ENCODE data around the gene HRCT1.
"Not testable (repeated sequence)": the region's sequence is repeated elsewhere in the genome, so short reads cannot be mapped to it uniquely, and the experiment has no call there.

HRCT1 gene

GRCh38 chr9:35905912-35906679, at the start of gene HRCT1:
Gene HRCT1, plus strand, starts transcription at chr9:35906202. Its CDS starts 86 bp downstream, at chr9:35906288.
- no peak for DNase-seq

DNA sequence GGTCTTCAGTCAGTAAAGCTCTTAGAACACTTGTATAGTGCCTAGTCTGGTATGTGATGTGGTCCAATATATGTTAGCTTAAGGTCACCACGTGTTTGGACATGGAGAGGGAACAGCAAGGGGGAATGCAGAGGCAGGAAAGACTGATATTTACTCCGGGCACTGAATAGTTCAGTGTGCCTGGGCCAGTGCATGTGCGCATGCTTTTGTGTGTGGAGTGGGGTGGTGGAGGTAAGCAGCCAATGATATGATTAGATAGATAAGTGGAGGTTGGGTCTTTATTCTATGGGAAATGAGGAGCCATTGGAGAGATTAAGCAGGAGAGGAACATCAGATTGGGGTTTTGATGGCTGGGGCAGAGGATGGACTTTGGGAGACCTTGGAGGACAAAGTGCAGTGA, 49.8 kb upstream of the HRCT1 start:
- DNase-seq = peak in 1 of 2 donors; percentile 3

DNA sequence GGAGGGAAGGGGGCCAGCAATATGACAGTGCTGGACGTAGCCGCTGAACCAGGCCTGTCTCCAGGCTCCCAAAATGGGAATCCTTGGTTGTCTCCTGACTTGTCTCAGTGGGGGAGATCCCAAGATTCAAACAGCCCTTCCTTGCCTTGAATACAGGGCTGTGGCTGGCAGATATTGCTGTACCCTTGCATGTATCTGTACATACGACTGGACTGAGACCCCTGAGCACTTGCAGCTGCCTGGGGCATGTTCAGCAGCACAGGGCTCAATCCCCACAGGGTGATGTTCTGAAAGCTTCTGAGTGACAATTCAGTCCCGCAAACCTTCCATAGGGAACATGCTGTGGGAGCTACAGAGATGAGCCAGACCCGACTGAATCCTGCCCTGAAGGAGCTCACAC, 49.1 kb upstream of the HRCT1 start:
- peak in 1 of 2 donors; percentile 8 for DNase-seq

DNA sequence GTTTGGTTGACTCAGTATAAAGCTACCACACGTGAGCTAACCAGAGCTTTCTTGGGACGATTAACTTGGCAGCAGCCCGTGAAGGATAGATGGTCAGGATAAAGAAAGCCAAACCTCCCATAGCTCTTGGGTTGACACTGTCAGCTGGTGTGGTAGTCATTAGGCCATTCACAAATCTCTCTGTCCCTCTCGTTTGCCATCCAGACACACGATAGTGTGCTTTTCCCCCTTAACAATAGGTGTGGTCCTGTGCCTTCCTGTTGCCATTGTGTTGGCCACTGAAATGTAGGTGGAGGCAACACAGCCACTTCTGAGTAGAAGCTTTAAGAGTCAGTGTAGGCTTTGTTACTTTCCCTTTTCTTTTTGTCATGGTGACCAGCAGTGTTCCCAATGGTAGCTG, 47.5 kb upstream of the HRCT1 start:
- no peak for DNase-seq

- DNase-seq = peak in 1 of 2 donors; percentile 15
Observed at GRCh38 chr9:35859310-35859989, 46.6 kb upstream of the HRCT1 start.

GRCh38 chr9:35859990-35860339, 46.0 kb upstream of the HRCT1 start:
- no peak for DNase-seq

- DNase-seq = peak in 1 of 2 donors; percentile 10
Observed at GRCh38 chr9:35861161-35861897, 44.7 kb upstream of the HRCT1 start.

GRCh38 chr9:35862328-35862727, 43.7 kb upstream of the HRCT1 start:
- DNase-seq = no peak

- DNase-seq = no peak
Observed at GRCh38 chr9:35863583-35863982, 42.4 kb upstream of the HRCT1 start.

GRCh38 chr9:35864695-35865255, 41.2 kb upstream of the HRCT1 start:
- DNase-seq = no peak

GRCh38 chr9:35867538-35867937, 38.5 kb upstream of the HRCT1 start:
- DNase-seq = no peak

GRCh38 chr9:35868933-35869332, 37.1 kb upstream of the HRCT1 start:
- DNase-seq = no peak

GRCh38 chr9:35869621-35870216, 36.3 kb upstream of the HRCT1 start:
- no peak for DNase-seq

DNA sequence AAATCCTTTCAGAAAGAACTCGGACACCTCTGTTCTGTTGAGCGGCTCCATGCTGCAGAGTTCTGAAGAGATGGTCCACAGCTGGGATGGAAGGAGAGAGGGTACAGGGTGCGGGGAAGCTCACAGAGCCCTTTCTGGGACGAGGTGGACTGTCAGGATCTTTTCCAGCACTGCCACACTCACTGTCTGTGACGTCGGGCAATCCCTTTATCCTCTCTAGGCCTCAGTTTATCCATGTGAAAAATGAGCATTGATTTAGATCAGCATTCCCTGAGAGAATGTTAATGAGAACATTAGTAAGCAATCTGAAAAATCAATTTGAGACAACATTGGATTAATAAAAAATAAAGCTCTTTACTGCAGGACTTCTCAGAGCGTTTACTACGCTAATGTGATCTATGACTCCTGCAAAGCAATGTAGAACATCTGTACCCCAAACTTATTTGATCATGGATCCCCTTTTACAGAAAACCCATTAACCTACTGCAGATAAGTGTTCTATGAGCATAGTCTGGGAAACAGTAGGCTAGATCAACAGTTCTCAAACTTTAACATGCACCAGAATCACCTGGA, 35.6 kb upstream of the HRCT1 start, which contains the start of gene OR13J1:
Gene OR13J1 (minus strand): TSS at position 51 of the 573 bp plus-strand sequence. CDS start 0 bp downstream, at position 51.
- DNase-seq = no peak

DNA sequence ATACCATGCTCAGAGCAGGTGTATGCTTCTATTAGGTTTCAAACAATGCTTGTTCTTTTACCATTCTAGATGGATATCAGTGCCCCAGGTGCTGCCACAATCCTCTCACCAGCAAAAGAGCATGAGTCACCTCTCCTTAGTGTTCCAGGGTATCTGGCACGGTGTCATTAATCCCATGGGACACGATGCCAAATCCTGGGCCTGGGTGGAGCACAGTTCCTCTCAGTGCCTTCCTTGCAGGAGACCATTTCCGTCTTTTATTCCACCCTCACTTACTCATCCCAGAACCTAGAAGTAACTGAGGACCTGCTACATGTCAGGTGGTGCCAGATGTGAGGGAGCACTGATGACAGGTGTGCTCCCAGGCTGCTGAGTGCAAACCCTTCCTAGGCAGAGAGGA, 34.5 kb upstream of the HRCT1 start:
- no peak for DNase-seq

GRCh38 chr9:35872505-35872904, 33.5 kb upstream of the HRCT1 start:
- no peak for DNase-seq

GRCh38 chr9:35882263-35882848, 23.6 kb upstream of the HRCT1 start:
- peak; percentile 87 to 88 for DNase-seq

DNA sequence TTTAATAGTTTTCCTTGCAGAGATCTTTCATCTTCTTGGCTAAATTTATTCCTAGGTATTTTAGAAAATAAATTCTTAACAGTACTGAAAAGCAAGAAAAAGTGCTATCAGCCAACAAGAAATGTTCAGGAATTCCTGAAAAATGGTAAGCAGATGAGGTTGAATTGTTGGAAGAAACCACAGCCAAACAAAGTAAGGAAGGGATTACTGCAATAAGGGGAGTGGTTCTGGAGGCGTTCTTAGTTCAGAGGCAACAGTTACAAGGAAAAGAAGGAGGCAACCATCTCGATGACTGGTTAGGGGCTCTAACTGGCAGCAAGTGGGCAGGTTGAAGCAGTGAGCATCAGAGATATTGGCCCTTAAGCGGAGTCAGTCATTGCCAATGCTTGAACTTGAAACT, 23.0 kb upstream of the HRCT1 start:
- DNase-seq = no peak

- not testable (repeated sequence) for DNase-seq
Observed at GRCh38 chr9:35884908-35885307, 21.1 kb upstream of the HRCT1 start.

GRCh38 chr9:35891646-35892045, 14.4 kb upstream of the HRCT1 start:
- DNase-seq = no peak

DNA sequence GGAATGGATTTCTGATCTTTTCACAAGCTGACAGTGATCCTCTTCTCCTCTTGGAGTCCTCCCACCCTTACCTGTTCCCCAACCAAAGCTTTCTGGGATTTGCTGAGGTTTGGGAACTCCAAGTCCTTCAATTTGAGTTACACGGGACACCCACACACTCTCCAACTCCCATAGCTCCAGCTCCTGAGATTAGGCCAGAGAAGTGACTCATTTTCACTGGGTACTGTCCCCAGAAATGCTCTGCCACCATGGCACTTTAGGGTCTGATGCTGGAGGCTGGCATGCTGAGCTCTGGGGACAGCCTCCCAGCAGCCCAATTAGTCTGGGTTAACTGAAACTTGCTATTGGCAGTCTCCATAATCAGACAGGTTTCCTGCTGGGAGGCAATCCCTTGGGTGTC, 14.0 kb upstream of the HRCT1 start:
- no peak for DNase-seq

- no peak for DNase-seq
Observed at GRCh38 chr9:35896570-35896969, 9.4 kb upstream of the HRCT1 start.

Data from stimulated activated CD4-positive, alpha-beta T cell treated with anti-CD3 and anti-CD28 coated beads, Interleukin-2, amount 100 ng/mL, for 24 hours (primary cell).